Activated CD4-positive, alpha-beta T cell treated with anti-CD3 and anti-CD28 coated beads for 1 hour (primary cell): ENCODE results near the gene TIMM13.

Experiments
- DNase-seq: peaks from one replicate; pipeline ENCODE4 v3.0.0-alpha.2; 2020

Gene TIMM13

DNA sequence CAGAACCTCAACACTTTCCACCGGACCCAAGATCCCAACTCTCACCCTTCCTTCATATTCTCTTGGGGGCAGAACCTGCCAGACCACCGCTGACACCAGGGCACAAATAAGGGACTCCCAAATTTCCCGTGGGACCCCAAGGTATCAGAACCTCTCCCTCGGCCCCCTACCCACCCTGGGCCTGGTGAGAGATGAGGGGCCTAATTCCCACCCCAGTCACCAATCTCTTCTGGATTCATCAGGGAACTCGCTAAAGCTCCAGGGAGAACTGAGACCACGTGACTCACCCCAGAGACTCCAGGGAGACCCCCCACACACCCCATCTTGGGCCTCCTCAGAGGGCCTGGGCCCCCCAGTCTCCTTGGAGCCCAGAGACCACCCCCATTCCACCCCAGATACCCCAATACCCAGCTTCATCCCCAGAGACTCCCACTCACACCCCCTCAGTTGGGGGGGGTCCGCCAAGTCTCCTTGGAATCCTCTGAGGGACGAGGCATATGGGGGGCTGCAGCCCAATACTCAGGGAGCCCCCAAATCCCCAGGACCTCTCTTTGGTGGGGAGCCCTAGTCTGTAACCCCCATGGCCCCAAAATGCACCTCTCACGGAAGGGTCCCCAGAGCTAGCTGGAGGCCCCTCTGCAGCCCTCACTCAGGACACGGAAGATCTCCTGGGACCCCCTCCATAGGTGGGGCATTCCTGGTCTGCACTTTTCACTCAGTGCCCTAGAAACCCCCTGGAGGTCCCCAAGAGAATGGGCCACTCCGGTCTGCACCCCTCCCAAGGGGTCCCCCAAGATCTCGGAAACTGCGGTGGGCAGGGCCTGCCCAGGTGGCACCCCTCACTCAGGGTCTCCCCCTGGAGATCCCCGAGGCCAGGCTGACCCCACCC lies 27.8 kb upstream of the TIMM13 start:
- no peak for DNase-seq

DNA sequence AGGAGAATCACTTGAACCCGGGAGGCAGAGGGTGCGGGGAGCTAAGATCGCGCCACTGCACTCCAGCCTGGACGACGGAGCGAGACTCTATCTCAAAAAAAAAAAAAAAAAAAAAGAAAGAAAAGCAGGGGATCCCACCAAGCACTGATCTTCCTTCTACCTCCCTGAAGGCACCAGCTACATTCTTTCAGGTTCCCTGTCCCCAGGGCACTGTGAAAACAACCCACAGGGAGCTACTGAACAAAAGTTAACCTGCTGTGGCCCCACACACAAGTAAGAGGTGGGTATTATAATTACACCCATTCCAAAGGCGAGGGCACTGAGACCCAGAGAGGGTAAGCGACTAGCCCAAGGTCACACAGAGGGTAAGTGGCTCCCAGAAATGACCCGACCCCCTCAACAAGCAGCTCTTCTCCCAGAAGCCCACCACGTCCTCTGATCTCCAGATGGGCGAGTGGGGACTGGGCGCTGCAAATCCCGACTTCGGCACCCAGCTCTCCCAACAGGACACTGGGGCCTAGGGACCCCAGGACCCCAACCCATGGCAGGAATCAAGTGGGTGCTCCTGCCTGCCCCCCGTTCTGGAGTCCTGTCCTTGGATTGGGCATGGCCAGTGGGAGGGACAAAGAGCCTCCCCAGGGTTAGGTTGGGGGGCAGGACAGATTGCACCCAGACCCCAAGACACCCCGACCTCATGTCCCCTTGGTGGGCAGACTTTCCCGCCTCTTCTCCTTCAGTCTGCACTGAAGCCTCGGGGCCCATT lies 27.0 kb upstream of the TIMM13 start:
- no peak for DNase-seq

DNA sequence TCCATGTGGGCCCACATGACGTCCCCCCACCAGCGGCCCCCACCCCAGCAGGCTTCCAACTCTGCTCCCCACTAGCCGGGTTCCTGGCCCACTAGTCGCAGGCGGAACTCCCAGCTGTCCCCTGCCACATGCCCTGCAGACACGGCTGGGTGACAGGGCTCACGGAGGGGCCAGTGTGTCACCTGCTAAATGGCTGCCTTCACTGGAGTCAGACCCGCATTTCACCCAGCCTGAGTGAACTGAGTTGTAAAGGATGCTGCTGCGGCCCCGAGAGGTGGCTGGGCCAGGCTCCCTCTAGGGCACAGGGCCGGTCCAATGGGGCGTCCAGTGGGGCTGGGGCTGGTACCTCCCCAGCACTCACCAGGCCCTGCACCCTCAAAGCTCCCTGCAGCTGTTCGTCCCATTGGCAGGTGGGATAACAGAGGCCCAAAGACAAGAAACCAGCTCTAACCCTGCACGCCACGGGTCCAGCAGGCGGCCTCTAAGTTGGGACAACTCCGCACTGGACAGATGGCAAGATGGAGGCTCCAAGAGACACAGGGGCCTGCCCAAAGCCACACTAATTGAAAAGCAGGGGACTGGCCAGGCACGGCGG lies 26.1 kb upstream of the TIMM13 start:
- DNase-seq: no peak

DNA sequence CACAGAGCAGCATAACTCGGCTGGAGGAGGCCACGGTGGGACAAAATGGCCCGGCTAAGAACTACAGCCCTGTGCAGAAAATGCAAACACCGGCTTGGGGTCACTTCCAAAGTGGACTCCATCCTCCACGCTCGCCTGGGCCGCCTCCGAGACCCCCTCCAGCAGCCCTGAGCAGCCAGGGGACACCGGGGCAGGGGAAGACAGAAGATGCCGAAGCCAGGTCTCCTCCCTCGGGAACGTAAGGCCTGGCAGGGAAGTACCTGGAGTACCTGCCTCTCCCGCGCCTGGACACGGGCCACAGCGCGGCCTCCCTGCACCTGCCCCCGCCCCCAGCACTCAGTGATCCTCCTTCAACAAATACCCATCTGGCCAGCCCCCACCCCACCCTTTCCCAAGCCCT lies 24.4 kb upstream of the TIMM13 start:
- no peak for DNase-seq

DNA sequence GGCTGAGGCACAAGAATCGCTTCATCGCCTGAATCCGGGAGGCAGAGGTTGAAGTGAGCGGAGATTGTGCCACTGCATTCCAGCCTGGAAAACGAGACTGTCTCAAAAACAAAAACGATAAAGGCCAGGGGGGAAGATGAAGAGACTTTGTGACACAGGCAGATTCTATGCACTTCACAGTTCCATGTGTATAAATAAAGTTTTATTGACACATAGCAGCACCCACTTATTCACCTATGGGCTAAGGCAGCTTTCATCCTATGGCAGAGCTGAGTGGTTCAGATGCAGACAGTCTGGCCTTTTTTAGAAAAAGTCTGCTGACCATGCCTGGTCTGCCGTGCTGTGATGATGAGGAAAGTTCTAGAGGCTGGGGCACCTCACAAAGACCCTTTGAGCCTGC lies 23.8 kb upstream of the TIMM13 start:
- no peak for DNase-seq

DNA sequence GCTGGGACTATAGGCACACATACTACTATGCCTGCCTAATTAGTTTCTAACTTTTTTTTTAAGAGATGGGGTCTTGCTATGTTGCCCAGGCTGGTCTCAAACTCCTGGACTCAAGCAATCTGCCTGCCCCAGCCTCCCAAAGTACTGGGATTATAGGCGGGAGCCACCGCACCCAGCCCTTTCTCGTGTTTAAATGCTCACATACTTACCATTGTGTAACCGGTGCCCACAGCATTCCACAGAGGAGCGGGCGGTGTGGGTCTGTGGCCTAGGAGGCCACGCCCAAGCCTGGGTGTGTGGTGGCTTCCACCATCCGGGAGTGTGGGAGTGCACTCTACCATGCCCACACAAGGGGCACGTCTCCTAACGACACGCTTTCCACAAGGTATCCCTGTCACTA lies 21.6 kb upstream of the TIMM13 start:
- DNase-seq: no peak

DNA sequence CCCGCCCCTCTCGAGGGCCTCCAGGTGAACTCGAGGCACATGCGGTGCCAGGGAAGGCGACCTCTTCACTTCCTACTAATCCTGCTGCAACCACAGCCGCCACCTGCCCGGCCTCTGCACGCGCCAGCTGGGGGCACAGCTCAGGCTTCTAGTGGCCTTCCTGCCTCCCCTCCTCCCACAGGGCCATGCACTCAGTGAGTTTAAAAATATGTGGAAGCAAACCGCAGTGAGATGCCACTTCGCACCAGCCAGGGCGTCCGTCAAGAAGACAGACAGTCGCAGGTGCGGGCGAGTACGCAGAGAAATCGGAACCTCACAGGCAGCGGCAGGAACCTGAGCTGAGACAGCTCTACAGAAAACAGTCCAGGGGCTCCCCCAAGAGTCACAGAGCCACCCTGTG lies 19.0 kb upstream of the TIMM13 start:
- no peak for DNase-seq

DNA sequence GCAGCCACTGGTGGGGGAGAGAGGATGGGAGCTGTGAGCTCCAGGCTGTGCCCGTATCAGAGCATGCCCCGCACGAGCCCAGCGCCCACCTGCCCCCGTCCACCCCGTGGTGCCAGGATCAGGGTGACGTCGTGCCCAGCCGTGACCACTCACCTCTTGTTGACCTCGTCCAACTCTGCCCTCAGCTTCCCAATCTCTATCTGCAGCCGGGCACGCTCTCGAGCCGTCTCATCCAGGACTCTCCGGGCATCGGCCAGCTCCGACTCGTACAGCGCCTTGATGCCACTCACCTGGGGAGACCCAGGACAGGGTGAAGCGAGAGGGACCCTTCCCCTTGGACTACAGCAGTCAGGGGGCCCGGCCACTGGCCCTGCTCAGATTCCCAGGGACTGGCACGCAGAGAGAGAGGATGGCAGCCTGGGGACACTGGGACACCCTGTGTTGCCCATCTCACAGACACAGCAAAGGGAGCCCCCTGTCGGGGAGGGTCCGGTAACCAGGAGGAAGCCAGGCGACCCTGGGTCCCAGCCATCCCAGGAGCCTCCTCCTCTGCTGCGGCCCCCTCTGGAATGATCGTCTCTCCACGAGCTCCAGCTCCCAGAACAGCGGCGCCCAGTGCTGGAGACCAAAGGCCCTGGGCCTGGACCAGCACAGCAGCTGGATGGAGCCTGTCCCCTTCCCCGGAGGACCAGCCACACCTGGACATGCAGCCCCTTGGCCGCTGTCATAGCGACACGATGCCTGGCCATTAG lies 17.0 kb upstream of the TIMM13 start:
- no peak for DNase-seq

DNA sequence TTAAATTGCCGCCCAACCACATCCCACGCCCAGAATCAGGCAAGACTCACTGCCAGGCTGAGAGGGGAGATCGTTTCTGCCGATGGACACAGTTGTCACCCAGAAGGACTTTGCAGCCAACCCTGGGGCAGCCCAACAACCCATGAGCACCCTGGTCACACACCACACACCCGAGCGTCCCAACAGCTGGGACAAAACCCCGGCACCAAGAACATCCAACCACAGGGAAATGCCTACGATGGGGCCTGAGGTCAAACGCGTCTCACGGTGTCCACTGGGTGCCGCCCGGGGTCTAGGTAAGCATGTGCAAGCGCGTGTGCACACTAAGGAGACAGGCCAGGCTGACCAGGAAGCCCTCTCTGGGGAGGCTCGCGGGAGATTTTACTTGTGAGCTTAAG lies 16.4 kb upstream of the TIMM13 start:
- DNase-seq: no peak

DNA sequence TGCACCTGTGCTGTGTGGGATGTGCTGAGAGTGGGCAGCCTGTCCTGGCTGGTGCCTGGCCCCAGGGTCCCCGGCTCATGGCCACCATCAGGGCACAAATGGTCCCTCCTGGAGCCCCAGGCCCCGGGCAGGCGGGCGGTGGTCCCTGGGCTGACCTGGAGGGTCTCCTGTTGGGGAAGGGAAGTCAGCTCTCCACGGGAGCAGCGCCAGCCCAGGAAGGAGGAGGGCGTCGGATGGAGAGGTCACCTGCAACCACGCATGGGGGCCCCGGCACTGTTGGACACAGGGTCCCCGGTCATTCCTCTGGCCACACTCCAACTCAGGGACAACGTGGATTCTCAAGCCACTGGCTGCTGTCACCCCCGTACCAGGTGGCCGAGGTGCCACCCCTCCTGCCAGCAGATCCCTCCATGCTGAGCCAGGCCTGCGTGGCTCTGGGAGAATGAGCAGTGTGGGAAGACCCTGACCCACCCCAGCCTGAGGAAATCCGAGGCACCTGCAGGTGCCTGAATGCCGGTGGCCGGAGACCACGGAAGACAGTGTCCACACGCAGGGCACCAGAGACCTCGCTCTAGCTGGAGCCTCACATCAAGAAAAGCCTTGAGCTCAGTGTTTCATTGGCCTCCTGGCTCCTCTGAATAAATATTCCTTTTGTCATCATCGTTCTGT lies 15.9 kb upstream of the TIMM13 start:
- DNase-seq: no peak

DNA sequence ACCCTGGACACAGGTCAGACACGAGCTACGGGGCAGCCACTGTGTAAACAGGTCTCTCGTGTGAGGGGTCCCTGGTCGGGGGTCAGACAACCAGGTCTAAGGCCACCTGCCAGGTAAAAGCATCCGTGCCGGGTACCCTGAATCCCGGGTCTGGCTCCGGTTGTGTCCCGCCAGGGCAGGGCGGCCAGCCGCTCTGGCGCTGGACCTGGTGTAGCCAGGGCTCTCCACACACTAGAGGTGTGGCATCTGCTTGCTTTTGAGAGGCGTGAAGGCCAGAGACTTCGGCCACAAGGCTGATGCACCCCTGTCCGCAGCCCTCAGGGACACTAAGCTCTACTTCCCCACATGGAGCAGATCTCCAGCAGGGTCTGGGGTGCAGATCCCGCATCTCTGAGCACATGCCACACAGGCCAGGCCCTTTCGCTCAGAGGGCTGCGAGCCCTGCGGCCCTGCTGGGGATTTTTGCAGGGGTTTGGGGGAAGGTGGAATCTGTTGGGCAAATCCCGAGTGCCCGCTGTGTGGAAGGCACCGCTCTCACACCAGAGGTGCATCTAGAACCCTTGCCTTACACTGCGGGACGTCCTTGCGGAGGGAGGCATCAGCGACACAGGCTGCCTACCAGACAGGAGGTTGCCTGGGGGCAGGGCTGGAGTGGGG lies 13.8 kb upstream of the TIMM13 start:
- DNase-seq: no peak

DNA sequence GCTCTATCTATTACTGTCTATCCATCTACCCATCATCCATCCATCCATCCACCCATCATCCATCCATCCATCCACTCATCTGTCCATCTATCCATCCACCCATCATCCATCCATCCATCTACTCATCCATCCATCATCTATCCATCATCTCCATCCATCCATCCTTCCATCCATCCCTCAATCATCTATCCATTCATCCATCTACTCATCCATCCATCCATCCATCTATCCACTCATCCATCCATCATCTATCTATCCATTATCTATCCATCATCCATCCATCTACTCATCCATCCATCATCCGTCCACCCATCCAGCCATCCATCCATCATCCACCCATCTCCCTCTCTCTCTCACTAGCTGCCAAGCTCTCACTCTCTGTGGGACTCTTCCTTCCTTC lies 13.1 kb upstream of the TIMM13 start:
- no peak for DNase-seq

DNA sequence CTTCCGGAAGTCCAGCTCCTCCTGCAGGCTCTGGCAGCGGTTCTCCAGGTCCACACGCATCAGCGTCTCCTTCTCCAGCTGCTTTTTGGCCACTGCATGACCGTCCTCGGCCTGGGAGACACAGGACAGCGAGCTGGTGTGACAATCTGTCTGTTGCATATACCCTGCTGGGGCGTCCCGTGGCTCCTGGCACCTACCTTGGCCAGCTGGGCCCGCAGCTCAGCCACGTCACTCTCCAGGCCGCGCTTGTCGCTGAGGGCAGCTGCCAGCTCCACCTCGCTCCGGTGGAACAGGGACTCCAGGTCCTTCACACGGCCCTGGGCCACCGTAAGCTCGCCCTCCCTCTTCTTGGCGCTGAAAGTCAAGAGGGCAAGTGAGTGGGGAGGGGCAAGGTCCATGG lies 10.8 kb upstream of the TIMM13 start:
- DNase-seq: no peak

DNA sequence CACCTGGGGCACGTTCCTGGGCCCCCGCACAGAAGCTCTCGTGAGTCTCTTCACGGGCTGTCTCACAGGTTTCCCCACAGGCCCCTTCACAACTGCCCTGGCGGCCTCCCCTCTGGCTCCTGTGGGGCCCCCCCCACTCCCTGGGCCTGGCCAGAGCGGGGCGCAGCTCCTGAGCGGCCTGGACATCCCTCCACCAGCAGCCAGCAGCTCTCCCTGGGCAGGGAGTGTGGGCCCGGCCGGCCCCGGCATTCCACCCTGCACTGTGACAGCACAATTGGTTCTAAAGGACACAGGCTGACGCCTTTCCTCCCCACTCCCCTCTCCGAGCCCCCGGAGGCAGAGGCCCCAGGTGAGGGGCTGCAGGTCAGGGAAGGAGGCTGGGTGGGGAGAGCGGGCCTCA lies 9.5 kb upstream of the TIMM13 start:
- no peak for DNase-seq

DNA sequence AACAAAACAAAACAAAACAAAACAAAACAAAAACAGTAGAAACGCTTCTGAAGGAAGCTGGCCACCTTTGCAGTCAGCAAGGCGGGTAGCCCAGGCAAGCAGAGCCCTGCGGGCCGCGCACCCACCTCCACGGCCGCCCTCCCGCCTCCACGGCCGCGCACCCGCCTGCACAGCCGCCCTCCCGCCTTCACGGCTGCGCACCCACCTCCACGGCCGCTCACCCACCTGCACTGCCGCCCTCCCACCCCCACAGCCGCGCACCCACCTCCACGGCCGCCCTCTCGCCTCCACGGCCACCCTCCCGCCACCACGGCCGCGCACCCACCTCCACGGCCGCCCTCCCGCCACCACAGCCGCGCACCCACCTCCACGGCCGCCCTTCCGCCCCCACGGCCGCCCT lies 9.0 kb upstream of the TIMM13 start:
- no peak for DNase-seq

DNA sequence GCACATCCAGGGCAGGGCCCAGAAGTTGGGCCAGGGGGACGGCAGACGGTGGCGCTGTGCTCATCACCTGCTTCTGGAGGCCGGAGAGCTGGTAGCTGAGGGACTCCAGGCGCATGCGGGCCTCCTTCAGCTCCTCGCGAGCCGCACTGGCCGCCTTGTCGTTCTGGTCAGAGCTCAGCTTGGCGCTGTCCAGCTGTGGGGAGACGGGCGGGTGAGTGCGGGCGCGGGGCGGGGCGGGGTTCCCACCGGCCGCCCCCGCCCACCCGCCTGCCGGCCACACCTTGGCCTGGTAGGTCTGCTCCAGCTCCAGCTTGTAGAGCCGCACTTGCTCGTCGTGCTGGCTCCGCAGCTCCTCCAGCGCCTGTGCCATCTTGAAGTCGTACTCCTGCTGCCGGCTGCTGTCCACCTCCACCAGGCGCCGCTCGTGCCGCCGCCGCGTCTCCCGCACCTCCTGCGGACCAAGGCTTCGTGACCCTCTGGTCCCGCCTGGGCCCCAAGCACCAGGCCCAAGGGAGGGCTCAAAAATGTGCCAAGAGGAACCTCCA lies 7.4 kb upstream of the TIMM13 start:
- DNase-seq: no peak

DNA sequence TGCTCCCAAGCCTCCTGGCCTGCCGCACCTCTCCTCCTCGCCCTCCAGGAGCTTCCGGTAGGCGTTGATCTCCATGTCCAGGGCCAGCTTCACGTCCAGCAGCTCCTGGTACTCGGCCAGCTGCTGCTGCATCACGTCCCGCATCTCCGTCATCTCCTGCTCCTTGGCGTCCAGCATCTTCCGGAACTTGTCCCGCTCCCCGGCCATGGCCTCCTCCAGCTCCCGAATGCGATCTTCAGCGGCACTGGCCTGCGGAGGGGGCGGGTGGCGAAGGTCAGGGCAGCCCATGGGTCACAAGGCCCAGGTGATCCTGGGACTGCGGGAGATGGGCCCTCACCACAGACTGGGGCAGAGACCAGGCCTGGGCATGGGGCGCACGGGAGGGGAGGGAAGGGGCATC lies 6.9 kb upstream of the TIMM13 start:
- no peak for DNase-seq

DNA sequence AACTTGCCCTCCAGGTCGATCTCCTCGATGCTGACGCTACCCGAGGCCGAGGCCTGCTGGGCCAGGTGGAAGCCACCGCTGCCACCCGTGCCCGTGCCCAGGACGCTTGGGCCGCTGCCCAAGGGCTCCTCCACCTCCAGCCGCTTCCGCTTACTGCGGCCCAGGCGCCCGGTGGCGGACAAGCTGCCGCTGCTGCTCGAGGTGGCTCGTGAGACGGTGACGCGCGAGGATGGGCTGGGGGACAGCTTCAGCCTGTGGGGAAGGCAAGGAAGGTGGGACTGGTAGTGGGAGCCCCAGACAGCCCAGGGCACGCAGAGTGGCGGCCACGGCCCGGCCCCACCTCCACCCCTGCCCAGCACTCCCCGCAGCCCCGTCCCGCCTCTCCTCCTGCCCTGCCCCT lies 6.5 kb upstream of the TIMM13 start:
- no peak for DNase-seq

DNA sequence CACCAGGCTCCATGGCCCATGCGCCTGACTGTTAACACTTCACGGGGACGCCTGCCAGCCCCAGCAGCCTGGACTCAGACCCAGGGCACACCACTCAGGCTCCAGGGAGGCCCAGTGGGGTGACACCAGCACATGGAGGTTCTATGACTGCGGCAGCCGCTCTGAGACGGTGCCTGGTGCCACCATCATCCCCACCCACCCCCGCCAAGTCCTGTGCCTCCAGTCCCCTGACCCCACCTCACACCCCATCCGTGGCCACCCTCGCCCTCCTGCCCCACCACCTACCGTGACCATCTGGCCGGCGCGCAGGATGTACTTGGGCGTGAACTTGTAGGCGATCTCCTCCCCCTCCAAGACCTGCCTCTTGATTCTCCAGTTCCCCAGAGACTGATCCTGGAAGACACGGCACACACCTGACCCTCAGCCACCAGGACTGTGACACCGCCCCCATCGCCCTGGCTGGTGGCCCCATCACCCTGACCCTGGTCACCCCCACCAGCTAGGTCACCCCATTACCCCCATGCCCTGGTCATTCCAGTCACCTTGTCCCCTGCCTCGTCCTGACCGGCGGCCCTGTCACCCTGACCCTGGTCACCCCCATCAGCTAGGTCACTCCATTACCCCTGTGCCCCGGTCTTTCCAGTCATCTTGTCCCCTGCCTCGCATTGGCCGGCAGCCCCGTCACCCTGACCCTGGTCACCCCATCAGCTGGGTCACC lies 4.9 kb upstream of the TIMM13 start:
- no peak for DNase-seq

DNA sequence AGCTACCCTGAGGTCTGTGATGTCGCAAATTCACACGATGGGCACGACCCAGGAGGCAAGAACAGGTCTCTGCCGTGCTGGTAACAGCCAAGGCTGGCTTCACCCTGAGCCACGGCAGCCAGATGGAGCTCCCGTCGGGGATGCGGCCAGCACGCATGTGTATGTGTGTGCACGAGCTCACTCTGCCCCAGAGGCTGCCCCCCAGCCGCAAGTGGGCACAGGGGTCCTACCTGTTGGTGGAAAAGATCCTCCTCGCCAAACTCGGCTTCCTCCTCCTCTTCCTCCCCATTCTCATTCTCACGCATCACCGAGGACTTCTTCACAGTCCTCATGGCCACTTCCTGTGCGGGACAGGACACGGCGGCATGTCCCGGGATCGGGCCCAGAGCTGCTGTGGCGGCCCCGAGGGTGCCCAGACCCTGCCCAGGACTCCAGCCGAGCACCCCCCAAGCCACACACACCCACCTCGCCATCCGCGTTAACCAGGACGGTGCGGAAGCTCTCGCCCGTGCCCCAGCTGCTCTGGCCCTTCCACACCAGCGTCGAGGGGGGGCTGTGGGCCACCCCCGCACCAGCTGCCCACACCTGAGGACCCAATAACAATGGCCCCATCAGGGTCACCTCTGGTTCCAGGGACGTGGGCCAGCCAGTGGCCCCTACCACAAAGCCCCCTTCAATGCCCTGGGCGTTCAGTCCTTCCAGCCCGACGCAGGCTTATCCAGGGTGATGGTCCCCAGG lies 4.1 kb upstream of the TIMM13 start:
- no peak for DNase-seq
